ENCODE measurements around the gene P2RX7.

Gene P2RX7

GRCh38 chr12:121114019-121114639, 18.5 kb upstream of the P2RX7 start:
- Histone ChIP-seq H3K4me1 (ENCODE audit: insufficient read depth, poor library complexity, severe bottlenecking) (no peaks in the 10 kb centered on the region), H3K4me3 (ENCODE audit: severe bottlenecking) (no peak overlapping the region), H3K36me3 (ENCODE audit: low read depth) (no peaks in the 10 kb centered on the region), H3K27me3 (ENCODE audit: insufficient read depth, poor library complexity, severe bottlenecking) (no peaks in the 10 kb centered on the region), H3K27ac (ENCODE audit: poor library complexity, severe bottlenecking) (no peak overlapping the region), H3K9me3 (ENCODE audit: severe bottlenecking) (no peaks in the 10 kb centered on the region)
- ATAC-seq (ENCODE audit: low read depth) (no peak), DNase-seq (ENCODE audit: low spot score) (no peak)
- TF ChIP-seq, protein P1, sequence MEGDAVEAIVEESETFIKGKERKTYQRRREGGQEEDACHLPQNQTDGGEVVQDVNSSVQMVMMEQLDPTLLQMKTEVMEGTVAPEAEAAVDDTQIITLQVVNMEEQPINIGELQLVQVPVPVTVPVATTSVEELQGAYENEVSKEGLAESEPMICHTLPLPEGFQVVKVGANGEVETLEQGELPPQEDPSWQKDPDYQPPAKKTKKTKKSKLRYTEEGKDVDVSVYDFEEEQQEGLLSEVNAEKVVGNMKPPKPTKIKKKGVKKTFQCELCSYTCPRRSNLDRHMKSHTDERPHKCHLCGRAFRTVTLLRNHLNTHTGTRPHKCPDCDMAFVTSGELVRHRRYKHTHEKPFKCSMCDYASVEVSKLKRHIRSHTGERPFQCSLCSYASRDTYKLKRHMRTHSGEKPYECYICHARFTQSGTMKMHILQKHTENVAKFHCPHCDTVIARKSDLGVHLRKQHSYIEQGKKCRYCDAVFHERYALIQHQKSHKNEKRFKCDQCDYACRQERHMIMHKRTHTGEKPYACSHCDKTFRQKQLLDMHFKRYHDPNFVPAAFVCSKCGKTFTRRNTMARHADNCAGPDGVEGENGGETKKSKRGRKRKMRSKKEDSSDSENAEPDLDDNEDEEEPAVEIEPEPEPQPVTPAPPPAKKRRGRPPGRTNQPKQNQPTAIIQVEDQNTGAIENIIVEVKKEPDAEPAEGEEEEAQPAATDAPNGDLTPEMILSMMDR (IDR thresholded peaks at IDR 0.05; ENCODE audit: poor library complexity, severe bottlenecking) = no peak

DNA sequence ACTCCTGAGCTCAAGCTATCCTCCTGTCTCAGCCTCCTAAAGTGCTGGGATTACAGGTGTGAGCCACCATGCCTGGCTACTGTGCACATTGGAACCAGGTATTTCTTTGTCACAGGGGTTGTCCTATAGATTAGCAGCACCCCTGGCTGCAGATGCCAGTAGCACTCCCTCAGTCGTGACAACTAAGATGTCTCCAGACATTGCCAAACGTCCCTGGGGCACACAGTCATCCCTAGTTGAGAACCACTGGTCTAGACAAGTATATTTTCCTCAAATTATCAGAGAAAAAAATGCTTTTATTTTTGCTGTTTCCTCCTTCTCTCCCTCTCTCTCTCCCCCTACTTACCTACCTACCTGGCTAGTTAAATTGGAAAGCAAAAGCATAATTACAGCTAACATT, 17.9 kb upstream of the P2RX7 start:
- no peaks in the 10 kb centered on the region for H3K9me3 ChIP-seq (ENCODE audit: severe bottlenecking)

GRCh38 chr12:121115530-121115929, 17.1 kb upstream of the P2RX7 start:
- Histone ChIP-seq H3K4me1 (ENCODE audit: insufficient read depth, poor library complexity, severe bottlenecking) (no peaks in the 10 kb centered on the region), H3K27me3 (ENCODE audit: insufficient read depth, poor library complexity, severe bottlenecking) (no peaks in the 10 kb centered on the region), H3K27ac (ENCODE audit: poor library complexity, severe bottlenecking) (no peak overlapping the region), H3K9me3 (ENCODE audit: severe bottlenecking) (no peaks in the 10 kb centered on the region), H3K36me3 (ENCODE audit: low read depth) (no peaks in the 10 kb centered on the region), H3K4me3 (ENCODE audit: severe bottlenecking) (no peak overlapping the region)
- ATAC-seq (ENCODE audit: low read depth) (no peak), DNase-seq (ENCODE audit: low spot score) (no peak)
- TF ChIP-seq, protein P1 (IDR thresholded peaks at IDR 0.05; ENCODE audit: poor library complexity, severe bottlenecking) = no peak

More for the DNA sequence above, 17.9 kb upstream of the P2RX7 start:
- no peak overlapping the region for H3K4me3 ChIP-seq (ENCODE audit: severe bottlenecking)
- H3K4me1 ChIP-seq (ENCODE audit: insufficient read depth, poor library complexity, severe bottlenecking) = no peaks in the 10 kb centered on the region
- TF ChIP-seq, protein P1 (IDR thresholded peaks at IDR 0.05; ENCODE audit: poor library complexity, severe bottlenecking) = no peak
- ATAC-seq (ENCODE audit: low read depth) = no peak
- H3K27me3 ChIP-seq (ENCODE audit: insufficient read depth, poor library complexity, severe bottlenecking) = no peaks in the 10 kb centered on the region
- H3K36me3 ChIP-seq (ENCODE audit: low read depth) = no peaks in the 10 kb centered on the region
- H3K27ac ChIP-seq (ENCODE audit: poor library complexity, severe bottlenecking) = no peak overlapping the region
- DNase-seq (ENCODE audit: low spot score) = no peak

DNA sequence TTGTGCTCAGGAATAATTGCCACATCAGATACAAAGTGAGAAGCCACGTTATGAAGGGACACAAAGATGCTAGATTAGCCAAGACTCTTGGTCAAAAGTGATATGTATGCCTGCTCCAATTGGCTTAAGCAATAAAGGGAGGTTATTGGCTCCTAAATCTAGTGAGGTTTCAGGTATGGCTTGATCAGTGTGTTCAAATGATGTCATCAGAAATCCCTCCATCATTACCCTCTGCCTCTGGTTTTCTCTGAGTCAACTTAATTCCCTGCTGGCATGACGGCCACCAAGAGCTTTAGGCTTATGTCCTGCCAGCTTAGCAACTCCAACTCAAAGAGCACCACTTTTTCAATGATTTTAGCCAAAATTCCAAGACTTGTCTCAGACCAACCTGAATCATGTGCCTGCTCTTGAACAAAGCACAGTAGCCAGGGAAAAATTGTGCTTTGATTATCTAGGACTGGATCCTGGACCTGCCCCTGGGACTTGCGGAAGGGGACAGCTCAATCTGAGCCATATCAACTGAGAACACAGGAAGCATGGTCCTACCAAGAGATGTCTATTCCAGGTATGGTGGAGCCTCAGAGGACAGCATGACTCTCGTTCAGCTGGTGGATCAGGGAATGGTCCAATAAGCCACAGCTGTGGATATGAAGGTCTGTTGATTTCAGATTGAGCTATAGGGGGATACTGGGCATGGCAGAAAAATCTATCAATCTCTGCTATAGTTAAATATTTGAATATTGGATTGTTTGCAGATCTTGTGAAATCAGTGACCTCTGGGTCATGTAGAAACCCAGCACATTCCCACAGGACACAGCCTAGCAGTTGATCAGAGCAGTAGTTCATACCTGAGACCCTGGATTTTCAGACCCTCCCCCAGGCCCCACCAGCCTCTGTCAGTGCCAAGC, 16.1 kb upstream of the P2RX7 start:
- ATAC-seq (ENCODE audit: low read depth) (no peak), DNase-seq (ENCODE audit: low spot score) (no peak)
- Histone ChIP-seq H3K27me3 (ENCODE audit: insufficient read depth, poor library complexity, severe bottlenecking) (no peaks in the 10 kb centered on the region), H3K27ac (ENCODE audit: poor library complexity, severe bottlenecking) (no peak overlapping the region), H3K9me3 (ENCODE audit: severe bottlenecking) (no peaks in the 10 kb centered on the region), H3K36me3 (ENCODE audit: low read depth) (no peaks in the 10 kb centered on the region), H3K4me3 (ENCODE audit: severe bottlenecking) (no peak overlapping the region), H3K4me1 (ENCODE audit: insufficient read depth, poor library complexity, severe bottlenecking) (no peaks in the 10 kb centered on the region)
- TF ChIP-seq, protein P1 (IDR thresholded peaks at IDR 0.05; ENCODE audit: poor library complexity, severe bottlenecking) = no peak

Measured in RWPE2 (cell line).